PC-3 (cell line): ENCODE data around the gene LRCH1. TPM values are rescaled to one million over a fixed set of nuclear protein-coding genes. Genes with fewer than 3 reads are reported as not detected.
"Not testable (repeated sequence)": the region's sequence is repeated elsewhere in the genome, so short reads cannot be mapped to it uniquely, and the experiment has no call there.

Experiments used
- ATAC-seq: fragments of 200-7000 bp; cut with Tn5 transposase; 2 replicates; pipeline ENCODE4 v1.9.1; 2020; ENCODE audit warnings: mild to moderate bottlenecking, moderate library complexity
- BruUV-seq: library from RNA; stranded (reverse); fragments of 400-500 nt; replicated peaks from 2 replicates; lab custom pipeline; 2021; lab: Mats Ljungman, UMichigan
- CTCF ChIA-PET: fragments of 300-600 bp; sonication (Branson Sonifier 250); formaldehyde crosslinking; loops from one replicate; lab custom pipeline; 2022; ENCODE audit warnings: antibody characterized with exemption; lab: Charles Lee
- POLR2A ChIA-PET: fragments of 300-600 bp; sonication (Branson Sonifier 250); formaldehyde crosslinking; loops from one replicate; lab custom pipeline; 2022; ENCODE audit warnings: antibody characterized with exemption; ENCODE audit not compliant: unreplicated experiment; lab: Charles Lee
- DNase-seq: peaks from one replicate; pipeline ENCODE4 v3.0.0-alpha.2; 2015
- H2AFZ ChIP-seq: fragments of 300-600 bp; sonication (generic); 2 replicates; pipeline ENCODE4 v1.6.0; 2016; ENCODE audit warnings: antibody characterized with exemption, low read length
- H3F3A ChIP-seq: fragments of 300-600 bp; sonication (generic); one replicate; pipeline ENCODE4 v1.6.0; 2017; ENCODE audit warnings: antibody characterized with exemption, low read length, control low read depth, mild to moderate bottlenecking; ENCODE audit not compliant: unreplicated experiment
- H3K27ac ChIP-seq: fragments of 300-600 bp; sonication (generic); 2 replicates; pipeline ENCODE4 v1.5.1; 2016; ENCODE audit warnings: mild to moderate bottlenecking, low read length
- H3K27me3 ChIP-seq: fragments of 300-600 bp; sonication (generic); 2 replicates; pipeline ENCODE4 v1.6.1; 2016; ENCODE audit warnings: low read length, mixed read lengths
- H3K36me3 ChIP-seq: fragments of 300-600 bp; sonication (generic); 2 replicates; pipeline ENCODE4 v1.6.1; 2016; ENCODE audit warnings: low read depth, mixed run types, low read length, mixed read lengths
- H3K4me1 ChIP-seq: fragments of 300-600 bp; sonication (generic); 2 replicates; pipeline ENCODE4 v1.5.1; 2016; ENCODE audit warnings: low read length; ENCODE audit not compliant: insufficient read depth
- H3K4me2 ChIP-seq: fragments of 300-600 bp; sonication (generic); 2 replicates; pipeline ENCODE4 v1.6.0; 2016; ENCODE audit warnings: low read length
- H3K4me3 ChIP-seq: fragments of 300-600 bp; sonication (generic); 2 replicates; pipeline ENCODE4 v1.5.1; 2016; ENCODE audit warnings: mild to moderate bottlenecking, low read length, mixed read lengths
- H3K79me2 ChIP-seq: fragments of 300-600 bp; sonication (generic); 2 replicates; pipeline ENCODE4 v1.6.1; 2017; ENCODE audit warnings: low read length, mixed read lengths
- H3K9ac ChIP-seq: fragments of 300-600 bp; sonication (generic); 2 replicates; pipeline ENCODE4 v1.6.0; 2016; ENCODE audit warnings: mild to moderate bottlenecking, low read length
- H3K9me2 ChIP-seq: fragments of 300-600 bp; sonication (generic); replicated peaks from 2 replicates; pipeline ENCODE4 v1.6.1; 2016; ENCODE audit warnings: mixed run types, low read length, mixed read lengths
- H3K9me3 ChIP-seq: fragments of 300-600 bp; sonication (generic); 2 replicates; pipeline ENCODE4 v1.6.1; 2016; ENCODE audit warnings: low read length, mixed read lengths
- H4K20me1 ChIP-seq: fragments of 300-600 bp; sonication (generic); 2 replicates; pipeline ENCODE4 v1.6.1; 2016; ENCODE audit warnings: low read length, mixed read lengths
- EZH2 ChIP-seq: fragments of 300-600 bp; sonication (generic); IDR thresholded peaks from one replicate; pipeline ENCODE4 v1.6.1; 2017; ENCODE audit warnings: antibody characterized with exemption, mild to moderate bottlenecking, low read length; ENCODE audit not compliant: unreplicated experiment
- EZH2phosphoT487 ChIP-seq: fragments of 300-600 bp; sonication (generic); IDR thresholded peaks from 2 replicates; pipeline ENCODE4 v1.6.1; 2018; ENCODE audit warnings: mild to moderate bottlenecking, antibody characterized with exemption, low read length, borderline replicate concordance
- intact Hi-C: fragments of 100-400 bp; cut with micrococcal nuclease; formaldehyde crosslinking; loops from 2 replicates; pipeline ENCODE4 v1.9.0; 2023
- total RNA-seq: library from RNA; depleted of rRNA; stranded (reverse); fragments of >200 nt; gene quantifications from 2 replicates; pipeline ENCODE4 v1.2.3, GENCODE V29; 2014
- TF ChIP-seq, protein P1 (sequence below): fragments of 300-600 bp; sonication (generic); conservative IDR thresholded peaks from 2 replicates; pipeline ENCODE4 v1.5.1; 2017; ENCODE audit warnings: antibody characterized with exemption, low read depth, mild to moderate bottlenecking, low read length

Gene LRCH1
- total RNA-seq, 1 experiment from 2014 or later: 4.3 TPM

DNA sequence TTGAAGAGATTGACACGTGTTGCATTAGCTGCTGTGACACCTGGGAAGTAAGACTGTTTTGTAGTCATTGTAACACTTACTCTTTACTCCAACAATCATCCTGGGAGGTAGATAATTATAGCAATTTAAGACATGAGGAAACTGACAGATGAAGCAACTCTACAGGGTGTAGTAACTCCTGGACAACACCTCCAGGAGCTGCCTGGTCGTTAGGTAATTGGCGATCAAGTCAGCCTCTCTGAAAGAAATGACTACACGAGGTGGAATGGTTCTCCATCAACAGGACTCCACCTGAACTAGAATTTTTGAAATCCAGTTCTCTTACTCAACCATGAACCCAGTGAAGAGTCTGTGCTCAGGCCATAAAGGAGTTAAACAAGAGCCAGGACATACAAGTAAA, 43.0 kb upstream of the LRCH1 start:
- Histone ChIP-seq H3K27ac (no peak overlapping the region), H3K36me3 (no peaks in the 10 kb centered on the region), H3K9ac (no peak overlapping the region), H3K9me3 (no peaks in the 10 kb centered on the region), H4K20me1 (no peaks in the 10 kb centered on the region), H3K9me2 (no peaks in the 10 kb centered on the region), H3F3A (no peaks in the 10 kb centered on the region), H3K79me2 (no peaks in the 10 kb centered on the region), H3K4me2 (no peak overlapping the region), H2AFZ (no peak overlapping the region), H3K4me1 (no peaks in the 10 kb centered on the region), H3K4me3 (no peak overlapping the region), H3K27me3 (no peaks in the 10 kb centered on the region)
- no peak for ATAC-seq
- TF ChIP-seq, protein P1, sequence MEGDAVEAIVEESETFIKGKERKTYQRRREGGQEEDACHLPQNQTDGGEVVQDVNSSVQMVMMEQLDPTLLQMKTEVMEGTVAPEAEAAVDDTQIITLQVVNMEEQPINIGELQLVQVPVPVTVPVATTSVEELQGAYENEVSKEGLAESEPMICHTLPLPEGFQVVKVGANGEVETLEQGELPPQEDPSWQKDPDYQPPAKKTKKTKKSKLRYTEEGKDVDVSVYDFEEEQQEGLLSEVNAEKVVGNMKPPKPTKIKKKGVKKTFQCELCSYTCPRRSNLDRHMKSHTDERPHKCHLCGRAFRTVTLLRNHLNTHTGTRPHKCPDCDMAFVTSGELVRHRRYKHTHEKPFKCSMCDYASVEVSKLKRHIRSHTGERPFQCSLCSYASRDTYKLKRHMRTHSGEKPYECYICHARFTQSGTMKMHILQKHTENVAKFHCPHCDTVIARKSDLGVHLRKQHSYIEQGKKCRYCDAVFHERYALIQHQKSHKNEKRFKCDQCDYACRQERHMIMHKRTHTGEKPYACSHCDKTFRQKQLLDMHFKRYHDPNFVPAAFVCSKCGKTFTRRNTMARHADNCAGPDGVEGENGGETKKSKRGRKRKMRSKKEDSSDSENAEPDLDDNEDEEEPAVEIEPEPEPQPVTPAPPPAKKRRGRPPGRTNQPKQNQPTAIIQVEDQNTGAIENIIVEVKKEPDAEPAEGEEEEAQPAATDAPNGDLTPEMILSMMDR: no peak
- no peak for TF ChIP-seq EZH2phosphoT487
- no peak for TF ChIP-seq EZH2
- intact Hi-C loops: no loop called here
- BruUV-seq: no TSS peak
- POLR2A ChIA-PET: no interaction called here
- no peak for DNase-seq
- CTCF ChIA-PET: no interaction called here

DNA sequence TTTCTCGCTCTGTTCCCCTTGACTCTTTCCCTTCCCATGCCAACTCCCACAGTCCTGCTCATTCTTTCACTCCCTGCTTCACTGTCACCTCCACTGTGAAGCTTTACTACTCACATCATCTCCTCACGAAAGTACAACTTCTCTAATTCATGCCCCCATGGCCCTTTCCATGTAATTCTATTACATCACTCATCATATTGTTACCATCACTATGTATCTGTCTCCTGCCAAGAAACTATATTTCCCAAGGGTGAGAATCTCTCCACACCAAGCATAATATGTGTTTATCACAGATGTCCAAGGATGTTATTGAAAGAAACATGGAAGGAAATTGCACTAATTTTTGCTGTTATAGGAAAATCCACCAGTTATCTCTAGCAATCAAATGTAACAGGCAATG, 37.2 kb upstream of the LRCH1 start:
- Histone ChIP-seq H3K36me3 (no peaks in the 10 kb centered on the region), H3K27me3 (no peaks in the 10 kb centered on the region), H3K27ac (no peak overlapping the region), H3K9me3 (no peaks in the 10 kb centered on the region), H3K79me2 (no peaks in the 10 kb centered on the region), H3K4me1 (no peaks in the 10 kb centered on the region), H2AFZ (no peak overlapping the region), H3K4me2 (no peak overlapping the region), H3F3A (no peaks in the 10 kb centered on the region), H3K9ac (no peak overlapping the region), H3K4me3 (no peak overlapping the region), H3K9me2 (no peaks in the 10 kb centered on the region), H4K20me1 (no peaks in the 10 kb centered on the region)
- CTCF ChIA-PET: no interaction called here
- TF ChIP-seq EZH2phosphoT487 (no peak), EZH2 (no peak)
- ATAC-seq: no peak
- POLR2A ChIA-PET: no interaction called here
- intact Hi-C loops: no loop called here
- DNase-seq: no peak
- no TSS peak for BruUV-seq

DNA sequence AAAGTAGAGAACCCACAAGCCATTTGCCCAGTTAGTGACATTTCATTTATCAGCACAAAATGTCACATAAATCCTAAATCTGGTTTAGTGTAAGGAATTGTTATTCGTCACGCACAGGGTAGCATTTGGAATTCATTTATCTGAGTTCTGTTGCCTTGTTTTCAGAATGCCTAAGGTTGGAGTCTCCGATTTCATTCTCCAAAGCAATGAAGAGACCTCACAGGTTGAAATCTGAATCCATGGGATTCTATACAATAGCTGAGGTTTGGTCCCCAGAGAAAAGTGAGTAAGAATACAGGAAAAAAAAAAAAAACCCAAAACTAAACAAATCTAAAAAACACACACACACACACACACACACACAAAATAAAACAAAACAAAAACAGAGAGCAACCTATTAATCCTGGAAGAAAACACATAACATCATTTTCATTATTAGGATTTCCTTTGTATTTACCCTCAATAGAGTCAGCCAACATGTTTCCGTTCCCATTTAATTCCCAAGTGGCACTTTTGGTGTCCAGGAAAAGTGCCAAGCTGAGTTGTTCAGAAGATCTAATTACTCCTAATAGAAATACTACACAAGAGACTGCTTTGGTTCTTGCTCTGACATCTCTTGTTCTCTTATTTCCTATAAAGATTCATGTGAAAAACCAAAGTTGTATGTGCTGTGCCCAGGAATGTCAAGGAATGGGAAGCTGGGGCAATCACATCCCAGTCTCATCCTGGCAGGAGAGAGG, 36.2 kb upstream of the LRCH1 start:
- no peak for ATAC-seq
- H3F3A ChIP-seq: no peaks in the 10 kb centered on the region
- BruUV-seq: no TSS peak
- no peak overlapping the region for H3K27ac ChIP-seq
- H2AFZ ChIP-seq: no peak overlapping the region
- CTCF ChIA-PET: no interaction called here
- intact Hi-C loops: no loop called here
- TF ChIP-seq EZH2 (no peak), EZH2phosphoT487 (no peak)
- TF ChIP-seq, protein P1: no peak
- no peak overlapping the region for H3K4me2 ChIP-seq
- H3K9me3 ChIP-seq: no peaks in the 10 kb centered on the region
- no peak overlapping the region for H3K9ac ChIP-seq
- no peaks in the 10 kb centered on the region for H3K27me3 ChIP-seq
- no peaks in the 10 kb centered on the region for H3K79me2 ChIP-seq
- H4K20me1 ChIP-seq: no peaks in the 10 kb centered on the region
- no peaks in the 10 kb centered on the region for H3K9me2 ChIP-seq
- H3K4me1 ChIP-seq: no peaks in the 10 kb centered on the region
- no peaks in the 10 kb centered on the region for H3K36me3 ChIP-seq
- no peak for DNase-seq
- no peak overlapping the region for H3K4me3 ChIP-seq
- POLR2A ChIA-PET: no interaction called here

DNA sequence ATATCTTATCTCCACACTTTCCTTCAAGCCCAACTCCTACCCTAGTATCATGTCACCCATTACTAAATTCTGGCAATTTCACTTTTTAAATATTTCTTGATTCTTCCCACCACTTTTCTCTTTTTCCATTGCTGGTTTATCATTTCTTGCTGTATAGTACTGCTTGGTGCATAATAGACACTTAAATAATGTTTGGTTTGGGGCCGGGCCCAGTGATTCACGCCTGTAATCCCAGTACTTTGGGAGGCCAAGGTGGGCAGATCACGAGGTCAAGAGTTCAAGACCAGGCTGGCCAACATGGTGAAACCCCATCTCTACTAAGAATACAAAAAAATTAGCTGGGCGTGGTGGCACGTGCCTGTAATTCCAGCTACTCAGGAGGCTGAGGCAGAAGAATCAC, 35.2 kb upstream of the LRCH1 start:
- H3K4me2 ChIP-seq, H3K4me3 ChIP-seq, BruUV-seq, intact Hi-C loops, H3K36me3 ChIP-seq, H3K9ac ChIP-seq, ATAC-seq, H3K9me2 ChIP-seq, H3K9me3 ChIP-seq, POLR2A ChIA-PET, H3F3A ChIP-seq, CTCF ChIA-PET, H2AFZ ChIP-seq, H4K20me1 ChIP-seq, DNase-seq, H3K79me2 ChIP-seq, H3K4me1 ChIP-seq, H3K27me3 ChIP-seq, H3K27ac ChIP-seq: not testable (repeated sequence)
